AG09319 (cell line): ENCODE results near the gene WDFY2.

Source experiments
- DNase-seq: peaks from one replicate; pipeline ENCODE4 v3.0.0-alpha.2; 2010; ENCODE audit warnings: low read depth; ENCODE audit errors: extremely low read depth
- TF ChIP-seq, protein P1 (sequence below): IDR thresholded peaks from 2 replicates; pipeline ENCODE4 v1.5.1; 2011; ENCODE audit warnings: low read depth, mild to moderate bottlenecking, inconsistent platforms, low read length, moderate library complexity

WDFY2 gene

GRCh38 chr13:51663973-51664957 is 80.0 kb downstream of the WDFY2 start:
- DNase-seq, result no peak
- TF ChIP-seq, protein P1, sequence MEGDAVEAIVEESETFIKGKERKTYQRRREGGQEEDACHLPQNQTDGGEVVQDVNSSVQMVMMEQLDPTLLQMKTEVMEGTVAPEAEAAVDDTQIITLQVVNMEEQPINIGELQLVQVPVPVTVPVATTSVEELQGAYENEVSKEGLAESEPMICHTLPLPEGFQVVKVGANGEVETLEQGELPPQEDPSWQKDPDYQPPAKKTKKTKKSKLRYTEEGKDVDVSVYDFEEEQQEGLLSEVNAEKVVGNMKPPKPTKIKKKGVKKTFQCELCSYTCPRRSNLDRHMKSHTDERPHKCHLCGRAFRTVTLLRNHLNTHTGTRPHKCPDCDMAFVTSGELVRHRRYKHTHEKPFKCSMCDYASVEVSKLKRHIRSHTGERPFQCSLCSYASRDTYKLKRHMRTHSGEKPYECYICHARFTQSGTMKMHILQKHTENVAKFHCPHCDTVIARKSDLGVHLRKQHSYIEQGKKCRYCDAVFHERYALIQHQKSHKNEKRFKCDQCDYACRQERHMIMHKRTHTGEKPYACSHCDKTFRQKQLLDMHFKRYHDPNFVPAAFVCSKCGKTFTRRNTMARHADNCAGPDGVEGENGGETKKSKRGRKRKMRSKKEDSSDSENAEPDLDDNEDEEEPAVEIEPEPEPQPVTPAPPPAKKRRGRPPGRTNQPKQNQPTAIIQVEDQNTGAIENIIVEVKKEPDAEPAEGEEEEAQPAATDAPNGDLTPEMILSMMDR, result no peak

- TF ChIP-seq, protein P1, result no peak
- DNase-seq, result no peak
Observed at GRCh38 chr13:51665456-51665855, 81.2 kb downstream of the WDFY2 start.

DNA sequence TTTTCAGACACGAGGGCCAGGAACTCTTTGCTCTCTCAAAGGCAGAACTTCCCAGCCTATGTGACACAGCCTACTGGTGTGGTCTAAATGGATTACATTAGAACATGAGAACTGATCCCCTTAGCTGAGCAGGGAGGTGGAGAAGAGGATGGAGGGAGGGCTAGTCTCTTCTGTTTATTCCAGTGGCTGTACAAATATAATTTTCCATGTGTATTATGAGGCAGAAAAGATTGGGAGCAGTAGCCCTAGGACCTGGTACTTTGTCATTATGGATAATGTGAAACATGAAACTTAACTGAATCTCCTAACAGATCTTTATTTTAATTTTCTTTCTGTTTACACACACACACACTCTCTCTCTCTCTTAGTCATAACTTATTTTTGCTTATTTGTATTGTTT is 82.1 kb downstream of the WDFY2 start:
- TF ChIP-seq, protein P1, result no peak
- DNase-seq, result no peak

GRCh38 chr13:51666839-51667238 is 82.6 kb downstream of the WDFY2 start:
- TF ChIP-seq, protein P1, result no peak
- DNase-seq, result no peak

GRCh38 chr13:51668580-51669195 is 84.4 kb downstream of the WDFY2 start:
- TF ChIP-seq, protein P1, result no peak
- no peak for DNase-seq

- no peak for DNase-seq
- TF ChIP-seq, protein P1, result no peak
Observed at GRCh38 chr13:51673165-51673564, 88.9 kb downstream of the WDFY2 start.

GRCh38 chr13:51674276-51674675 is 90.0 kb downstream of the WDFY2 start:
- no peak for DNase-seq
- TF ChIP-seq, protein P1, result no peak
